ENCODE data around the gene LIPC. TPM values are rescaled to one million over a fixed set of nuclear protein-coding genes. Genes with fewer than 3 reads are reported as not detected.

The LIPC gene
- total and polyA plus RNA-seq, 10 of the 15 experiments (the other 5 are each of a cell fraction or from before 2014, with no cell fraction given) = 0.06 to 0.31 (median 0.16) TPM; not detected in 1

GRCh38 chr15:58398071-58398470 lies 33.7 kb upstream of the LIPC start (continued):
- TF ChIP-seq HSF1 (IDR thresholded peaks at IDR 0.05; ENCODE audit: low read depth, low read length) = no peak

GRCh38 chr15:58398643-58399042 lies 33.1 kb upstream of the LIPC start:
- no peaks in the 10 kb centered on the region for H3K79me2 ChIP-seq (ENCODE audit: control insufficient read depth, insufficient read depth, low read length)
- RAD21 ChIA-PET (ENCODE audit: unreplicated experiment) = no interaction called here
- H3K9me3 ChIP-seq (replicated peaks; ENCODE audit: control insufficient read depth, insufficient read depth, low read length) = no peaks in the 10 kb centered on the region
- 32% methylated on average over 6 of the region's 6 CpGs for WGBS (ENCODE audit: insufficient coverage, insufficient replicate concordance, low lambda C conversion rate, missing lambda C conversion rate)
- no peak overlapping the region for H2AFZ ChIP-seq (ENCODE audit: control insufficient read depth, low read depth, low read length)
- H4K20me1 ChIP-seq (ENCODE audit: control insufficient read depth, insufficient read depth) = no peaks in the 10 kb centered on the region
- in situ Hi-C loops (cut with MboI) = no loop called here
- CTCF ChIA-PET = no interaction called here
- no peak overlapping the region for H3K9ac ChIP-seq (ENCODE audit: control insufficient read depth, insufficient read depth, low read length)
- no peak overlapping the region for H3K4me3 ChIP-seq
- intact Hi-C loops (cut with micrococcal nuclease; ENCODE audit: unreplicated experiment) = no loop called here
- FAIRE-seq (no peak), DNase-seq (ENCODE audit: low read depth, low spot score) (no peak), ATAC-seq (no peak)
- no peaks in the 10 kb centered on the region for H3K36me3 ChIP-seq (ENCODE audit: control insufficient read depth in 2 of 2, insufficient read depth in 2 of 2, low read length in 1 of 2)
- no peak for TF ChIP-seq JUND (IDR thresholded peaks at IDR 0.05; ENCODE audit: low read depth, low read length)
- no peak for TF ChIP-seq FOXM1 (IDR thresholded peaks at IDR 0.05; ENCODE audit: low read depth, low read length)
- no peak for TF ChIP-seq RUNX3 (IDR thresholded peaks at IDR 0.05; ENCODE audit: low read length)
- no peak for TF ChIP-seq KLF5 (IDR thresholded peaks at IDR 0.05; ENCODE audit: partially characterized antibody)
- no peak for TF ChIP-seq PAX8 (IDR thresholded peaks at IDR 0.05)
- no peak for TF ChIP-seq IRF4 (IDR thresholded peaks at IDR 0.05; ENCODE audit: low read depth, low read length)
- no peak for TF ChIP-seq CBFB (IDR thresholded peaks at IDR 0.05; ENCODE audit: low read depth)
- POLR2A ChIA-PET = no interaction called here
- H3K27me3 ChIP-seq (replicated peaks in 1 of 2; ENCODE audit: control insufficient read depth in 2 of 2, insufficient read depth in 2 of 2, low read length in 1 of 2) = no peaks in the 10 kb centered on the region
- no peak overlapping the region for H3K4me2 ChIP-seq (ENCODE audit: control insufficient read depth, insufficient read depth)
- SMC1A ChIA-PET (ENCODE audit: uncharacterized antibody, unreplicated experiment) = interaction anchor here (1.2 kb wide), 1 partner anchor 66 kb away, joined by 3 read pairs; no protein-coding TSS in a partner anchor
- H3K4me1 ChIP-seq (ENCODE audit: control insufficient read depth, insufficient read depth, low read length) = no peaks in the 10 kb centered on the region
- H3K27ac ChIP-seq (ENCODE audit: control insufficient read depth, insufficient read depth) = no peak overlapping the region
- no TSS peak for BruUV-seq (replicated peaks)

All from GM12878 (cell line).